ENCODE measurements around the gene EPHA10. TPM values are rescaled to one million over a fixed set of nuclear protein-coding genes. Genes with fewer than 3 reads are reported as not detected.

Gene EPHA10
- total RNA-seq (2014; rRNA removed; shearing (Covaris generic)), result 0.06 TPM in 1 of 2 replicates, not detected in the other
- polyA plus RNA-seq (2015; cell fraction: cytosol; rRNA removed), result 0.01 TPM in 1 of 2 replicates, not detected in the other
- polyA plus RNA-seq (2015; cell fraction: nucleus; rRNA removed), result not detected in 2 replicates

GRCh38 chr1:37764888-37765441 is at the start of gene EPHA10:
Gene EPHA10, minus strand, starts transcription at chr1:37765120. Its CDS starts 54 bp downstream, at chr1:37765066.
- no peak for DNase-seq (ENCODE audit: low read depth)

- DNase-seq (ENCODE audit: low read depth), result no peak
Observed at GRCh38 chr1:37814252-37814651, 49.3 kb upstream of the EPHA10 start.

- no peak for DNase-seq (ENCODE audit: low read depth)
Observed at GRCh38 chr1:37813529-37814145, 48.7 kb upstream of the EPHA10 start.

GRCh38 chr1:37811027-37811655 is 46.2 kb upstream of the EPHA10 start:
- DNase-seq (ENCODE audit: low read depth), result peak; percentile 74

GRCh38 chr1:37809942-37810341 is 45.0 kb upstream of the EPHA10 start:
- DNase-seq (ENCODE audit: low read depth), result no peak

GRCh38 chr1:37808369-37809319 is 43.7 kb upstream of the EPHA10 start:
- peak; percentile 72 for DNase-seq (ENCODE audit: low read depth)

GRCh38 chr1:37807555-37808368 is 42.8 kb upstream of the EPHA10 start, which contains the start of the genes C1orf122 and YRDC:
Gene C1orf122, plus strand, starts transcription at chr1:37807790. Its CDS starts 615 bp downstream, at chr1:37808405.
Gene YRDC, minus strand, starts transcription at chr1:37808208. Its CDS starts 28 bp downstream, at chr1:37808180.
- peak; percentile 87 for DNase-seq (ENCODE audit: low read depth)

- DNase-seq (ENCODE audit: low read depth), result no peak
Observed at GRCh38 chr1:37807220-37807554, 42.3 kb upstream of the EPHA10 start.

- no peak for DNase-seq (ENCODE audit: low read depth)
Observed at GRCh38 chr1:37802439-37802838, 37.5 kb upstream of the EPHA10 start.

GRCh38 chr1:37797750-37798345 is 32.9 kb upstream of the EPHA10 start:
- peak; percentile 64 for DNase-seq (ENCODE audit: low read depth)

- peak; percentile 31 for DNase-seq (ENCODE audit: low read depth)
Observed at GRCh38 chr1:37795340-37796125, 30.6 kb upstream of the EPHA10 start.

- no peak for DNase-seq (ENCODE audit: low read depth)
Observed at GRCh38 chr1:37794372-37795339, 29.7 kb upstream of the EPHA10 start.

GRCh38 chr1:37793773-37794371 is 29.0 kb upstream of the EPHA10 start, which contains the start of gene MANEAL:
Gene MANEAL, plus strand, starts transcription at chr1:37793847. Its CDS starts 336 bp downstream, at chr1:37794183.
- peak; percentile 20 for DNase-seq (ENCODE audit: low read depth)

- DNase-seq (ENCODE audit: low read depth), result no peak
Observed at GRCh38 chr1:37792943-37793686, 28.2 kb upstream of the EPHA10 start.

- no peak for DNase-seq (ENCODE audit: low read depth)
Observed at GRCh38 chr1:37782491-37782890, 17.6 kb upstream of the EPHA10 start.

- no peak for DNase-seq (ENCODE audit: low read depth)
Observed at GRCh38 chr1:37778654-37779053, 13.7 kb upstream of the EPHA10 start.
